RWPE2 (cell line): ENCODE data around the gene FAM117B.
"Not testable (repeated sequence)": the region's sequence is repeated elsewhere in the genome, so short reads cannot be mapped to it uniquely, and the experiment has no call there.

Source experiments
- ATAC-seq: fragments of 200-7000 bp; cut with Tn5 transposase; 3 replicates; pipeline ENCODE4 v1.9.1; 2021; ENCODE audit warnings: low read depth
- DNase-seq: peaks from one replicate; pipeline ENCODE4 v3.0.0-alpha.2; 2020; ENCODE audit warnings: low spot score
- H3K27ac ChIP-seq: fragments of 450-650 bp; 2 replicates; pipeline ENCODE4 v1.5.1; 2017; ENCODE audit warnings: mild to moderate bottlenecking; ENCODE audit not compliant: poor library complexity, severe bottlenecking
- H3K27me3 ChIP-seq: fragments of 250-450 bp; sonication (Bioruptor Pico); 2 replicates; pipeline ENCODE4 v1.5.1; 2021; ENCODE audit warnings: mild to moderate bottlenecking, moderate library complexity; ENCODE audit not compliant: insufficient read depth, poor library complexity, severe bottlenecking
- H3K36me3 ChIP-seq: fragments of 250-450 bp; sonication (Bioruptor Pico); 2 replicates; pipeline ENCODE4 v1.5.1; 2020; ENCODE audit warnings: low read depth, mild to moderate bottlenecking, moderate library complexity
- H3K4me1 ChIP-seq: fragments of 250-450 bp; sonication (Bioruptor Pico); 2 replicates; pipeline ENCODE4 v1.5.1; 2021; ENCODE audit warnings: mild to moderate bottlenecking, moderate library complexity; ENCODE audit not compliant: insufficient read depth, poor library complexity, severe bottlenecking
- H3K4me3 ChIP-seq: fragments of 250-450 bp; sonication (Bioruptor Pico); 2 replicates; pipeline ENCODE4 v1.5.1; 2021; ENCODE audit warnings: mild to moderate bottlenecking, moderate library complexity; ENCODE audit not compliant: severe bottlenecking
- H3K9me3 ChIP-seq: fragments of 250-450 bp; sonication (Bioruptor Pico); 2 replicates; pipeline ENCODE4 v1.5.1; 2021; ENCODE audit warnings: mild to moderate bottlenecking, moderate library complexity; ENCODE audit not compliant: severe bottlenecking
- TF ChIP-seq, protein P1 (sequence below): fragments of 450-650 bp; IDR thresholded peaks from one replicate; pipeline ENCODE4 v1.5.1; 2017; ENCODE audit warnings: mild to moderate bottlenecking, moderate library complexity; ENCODE audit not compliant: poor library complexity, severe bottlenecking

FAM117B gene

DNA sequence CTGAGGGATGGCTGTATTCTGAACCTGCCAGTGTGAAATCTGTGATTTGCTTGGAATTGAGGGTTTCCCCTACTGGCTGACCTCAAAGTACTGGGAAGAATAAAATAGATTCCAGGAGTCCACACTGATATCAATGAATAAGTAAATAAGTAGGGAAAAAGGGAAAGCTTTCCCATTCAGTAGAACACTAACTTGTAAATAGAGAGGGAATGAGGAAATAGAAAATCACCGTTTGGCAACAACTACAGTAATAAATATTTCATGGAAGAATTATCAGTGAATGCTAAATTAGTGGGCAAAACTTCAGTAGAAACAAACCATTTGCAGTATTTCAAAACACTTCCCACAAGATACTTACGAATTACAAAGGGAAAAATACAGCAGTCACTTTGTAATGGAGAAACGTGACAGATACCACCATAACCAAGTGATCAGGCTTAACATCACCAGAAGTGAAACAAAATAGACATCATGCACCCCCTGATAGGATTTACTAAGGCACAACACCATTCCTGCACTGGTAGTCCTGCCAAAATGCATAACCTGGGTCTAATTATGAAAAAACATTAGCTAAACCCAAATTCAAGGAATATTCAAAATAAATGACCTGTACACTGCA, 148.3 kb downstream of the FAM117B start:
- no peak overlapping the region for H3K4me3 ChIP-seq
- TF ChIP-seq, protein P1, sequence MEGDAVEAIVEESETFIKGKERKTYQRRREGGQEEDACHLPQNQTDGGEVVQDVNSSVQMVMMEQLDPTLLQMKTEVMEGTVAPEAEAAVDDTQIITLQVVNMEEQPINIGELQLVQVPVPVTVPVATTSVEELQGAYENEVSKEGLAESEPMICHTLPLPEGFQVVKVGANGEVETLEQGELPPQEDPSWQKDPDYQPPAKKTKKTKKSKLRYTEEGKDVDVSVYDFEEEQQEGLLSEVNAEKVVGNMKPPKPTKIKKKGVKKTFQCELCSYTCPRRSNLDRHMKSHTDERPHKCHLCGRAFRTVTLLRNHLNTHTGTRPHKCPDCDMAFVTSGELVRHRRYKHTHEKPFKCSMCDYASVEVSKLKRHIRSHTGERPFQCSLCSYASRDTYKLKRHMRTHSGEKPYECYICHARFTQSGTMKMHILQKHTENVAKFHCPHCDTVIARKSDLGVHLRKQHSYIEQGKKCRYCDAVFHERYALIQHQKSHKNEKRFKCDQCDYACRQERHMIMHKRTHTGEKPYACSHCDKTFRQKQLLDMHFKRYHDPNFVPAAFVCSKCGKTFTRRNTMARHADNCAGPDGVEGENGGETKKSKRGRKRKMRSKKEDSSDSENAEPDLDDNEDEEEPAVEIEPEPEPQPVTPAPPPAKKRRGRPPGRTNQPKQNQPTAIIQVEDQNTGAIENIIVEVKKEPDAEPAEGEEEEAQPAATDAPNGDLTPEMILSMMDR = no peak
- DNase-seq (no peak), ATAC-seq (no peak)
- H3K27me3 ChIP-seq = no peaks in the 10 kb centered on the region
- peaks cover 10% of the 10 kb centered on the region for H3K4me1 ChIP-seq
- no peaks in the 10 kb centered on the region for H3K9me3 ChIP-seq
- no peaks in the 10 kb centered on the region; the same call in 1 of the 2 replicates for H3K36me3 ChIP-seq
- H3K27ac ChIP-seq = no peak overlapping the region

DNA sequence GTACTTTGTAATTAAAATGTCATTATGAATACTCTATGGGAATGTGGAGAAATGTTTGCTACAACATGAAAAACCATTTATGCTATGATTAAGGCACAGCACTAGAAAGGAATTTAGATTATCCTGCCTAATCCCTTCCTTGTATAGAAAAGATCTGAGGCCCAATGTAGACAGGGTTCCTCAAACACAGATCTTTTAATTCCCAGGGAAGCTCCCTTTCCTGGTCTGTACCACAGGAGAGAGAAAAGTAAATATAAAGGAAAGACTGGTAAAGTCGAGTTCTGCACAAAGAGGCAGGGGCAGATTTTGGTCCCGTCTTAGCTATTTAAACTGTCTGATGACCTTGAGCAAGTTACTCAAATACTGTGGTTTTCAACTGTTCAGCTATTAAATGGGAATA, 152.1 kb downstream of the FAM117B start:
- Histone ChIP-seq H3K9me3 (no peaks in the 10 kb centered on the region), H3K27me3 (no peaks in the 10 kb centered on the region)
- TF ChIP-seq, protein P1 = no peak

DNA sequence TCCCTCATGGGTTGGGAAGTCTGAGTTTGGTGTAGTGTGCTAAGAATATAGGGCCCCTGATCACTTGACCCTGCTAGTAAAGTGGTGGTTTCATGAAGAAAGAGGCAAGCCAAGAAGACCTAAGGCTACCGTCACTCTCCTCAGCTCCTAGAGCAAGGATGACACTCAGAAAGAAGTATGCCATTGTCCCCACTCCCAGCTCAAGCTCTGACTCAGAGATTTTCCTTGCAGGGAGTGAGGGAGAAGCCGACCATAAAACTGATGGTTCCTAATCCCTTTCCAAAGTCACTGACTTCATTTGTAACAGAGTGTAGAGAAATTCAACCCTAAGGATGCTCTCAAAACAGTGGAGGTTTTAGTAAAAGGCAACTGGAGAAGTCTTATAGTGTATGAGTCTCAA, 155.9 kb downstream of the FAM117B start:
- Histone ChIP-seq H3K36me3 (no peaks in the 10 kb centered on the region; the same call in 1 of the 2 replicates), H3K27ac (no peak overlapping the region), H3K9me3 (no peaks in the 10 kb centered on the region), H3K27me3 (no peaks in the 10 kb centered on the region), H3K4me1 (no peaks in the 10 kb centered on the region), H3K4me3 (no peak overlapping the region)
- no peak for ATAC-seq
- no peak for DNase-seq
- TF ChIP-seq, protein P1 = no peak

More for the DNA sequence above, 152.1 kb downstream of the FAM117B start:
- Histone ChIP-seq H3K4me1 (no peaks in the 10 kb centered on the region), H3K36me3 (no peaks in the 10 kb centered on the region; the same call in 1 of the 2 replicates), H3K27ac (no peak overlapping the region), H3K4me3 (no peak overlapping the region)
- DNase-seq (no peak), ATAC-seq (no peak)

DNA sequence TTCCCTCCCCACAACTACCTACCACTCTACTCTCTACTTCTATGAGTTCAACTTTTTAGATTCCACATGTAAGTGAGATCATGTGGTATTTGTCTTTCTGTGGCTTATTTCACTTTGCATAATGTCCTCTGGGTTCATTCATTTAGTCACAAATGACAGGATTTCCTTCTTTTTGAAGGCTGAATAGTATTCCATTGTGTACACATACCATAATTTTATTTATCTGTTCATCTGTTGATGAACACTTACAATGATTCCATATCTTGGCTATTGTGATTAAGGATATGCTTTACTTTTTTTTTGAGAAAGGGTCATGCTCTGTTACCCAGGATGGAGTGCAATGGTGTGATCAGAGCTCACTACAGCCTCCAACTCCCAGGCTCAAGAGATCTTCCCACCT, 163.2 kb downstream of the FAM117B start:
- DNase-seq (no peak), ATAC-seq (no peak)
- no peaks in the 10 kb centered on the region for H3K9me3 ChIP-seq
- H3K4me1 ChIP-seq = peaks cover 5% of the 10 kb centered on the region
- TF ChIP-seq, protein P1 = no peak
- H3K27me3 ChIP-seq = no peaks in the 10 kb centered on the region
- H3K36me3 ChIP-seq = no peaks in the 10 kb centered on the region
- H3K27ac ChIP-seq = no peak overlapping the region
- H3K4me3 ChIP-seq = no peak overlapping the region

DNA sequence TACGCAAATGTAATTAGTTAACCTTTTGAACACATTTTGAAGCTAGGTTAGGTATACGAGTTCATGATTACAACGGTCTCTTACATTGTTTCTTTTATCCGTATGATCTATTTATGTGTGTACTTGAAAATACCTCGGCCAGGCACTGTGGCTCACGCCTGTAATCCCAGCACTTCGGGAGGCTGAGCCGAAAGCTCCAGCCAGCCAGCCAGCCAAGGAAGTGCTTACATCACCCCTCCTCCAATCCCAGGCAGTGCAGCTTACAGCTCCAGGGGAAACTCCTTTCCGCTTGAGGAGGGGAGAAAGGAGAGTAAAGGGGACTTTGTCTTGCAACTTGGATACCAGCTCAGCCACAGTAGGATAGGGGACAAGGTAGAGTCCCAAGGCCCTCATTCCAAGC, 171.1 kb downstream of the FAM117B start:
- H3K4me3 ChIP-seq, DNase-seq, H3K27ac ChIP-seq, H3K27me3 ChIP-seq, ATAC-seq, H3K9me3 ChIP-seq, H3K36me3 ChIP-seq: not testable (repeated sequence)
- peaks cover 25% of the 10 kb centered on the region for H3K4me1 ChIP-seq

DNA sequence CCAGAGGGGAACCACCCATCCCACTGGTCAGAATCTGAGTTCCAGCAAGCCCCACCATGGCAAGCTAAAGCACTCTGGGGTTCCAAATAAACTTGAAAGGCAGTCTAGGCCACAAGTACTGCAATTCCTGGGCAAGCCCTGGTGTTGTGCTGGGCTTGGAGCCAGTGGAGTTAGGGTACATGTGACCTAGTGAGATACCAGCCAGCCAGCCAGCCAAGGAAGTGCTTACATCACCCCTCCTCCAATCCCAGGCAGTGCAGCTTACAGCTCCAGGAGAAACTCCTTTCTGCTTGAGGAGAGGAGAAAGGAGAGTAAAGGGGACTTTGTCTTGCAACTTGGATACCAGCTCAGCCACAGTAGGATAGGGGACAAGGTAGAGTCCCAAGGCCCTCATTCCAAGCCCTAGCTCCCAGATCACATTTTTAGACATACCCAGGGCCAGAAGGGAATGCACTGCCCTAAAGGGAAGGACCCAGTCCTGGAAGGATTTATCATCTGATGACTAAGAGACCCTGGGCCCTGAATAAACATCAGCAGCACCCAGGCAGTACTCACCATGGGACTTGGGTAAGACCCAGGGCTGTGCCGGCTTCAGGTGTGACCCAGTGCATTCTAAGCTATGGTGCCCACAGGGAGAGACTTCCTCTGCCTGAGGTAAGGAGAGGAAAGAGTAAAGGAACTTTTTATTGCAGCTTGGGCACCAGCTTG, 172.8 kb downstream of the FAM117B start:
- ATAC-seq = peak; percentile 92
- H3K4me1 ChIP-seq = peaks cover 20% of the 10 kb centered on the region
- peak; percentile 58 for DNase-seq

More for the DNA sequence above, 172.8 kb downstream of the FAM117B start:
- not testable (repeated sequence) for H3K36me3 ChIP-seq, H3K27me3 ChIP-seq, H3K9me3 ChIP-seq, H3K4me3 ChIP-seq
- peak overlapping the region; percentile 64 for H3K27ac ChIP-seq
